Activated CD4-positive, alpha-beta T cell treated with anti-CD3 and anti-CD28 coated beads, Interleukin-2, Interleukin-6, amounts not matched to agents 100 ng/mL and 50 ng/mL, durations not matched to agents 16 hours and 8 hours (primary cell): ENCODE results near the gene LFNG.
"Not testable (repeated sequence)": the region's sequence is repeated elsewhere in the genome, so short reads cannot be mapped to it uniquely, and the experiment has no call there.

ENCODE experiments used
- DNase-seq: peaks from one replicate; pipeline ENCODE4 v3.0.0-alpha.2; 2020

The LFNG gene

DNA sequence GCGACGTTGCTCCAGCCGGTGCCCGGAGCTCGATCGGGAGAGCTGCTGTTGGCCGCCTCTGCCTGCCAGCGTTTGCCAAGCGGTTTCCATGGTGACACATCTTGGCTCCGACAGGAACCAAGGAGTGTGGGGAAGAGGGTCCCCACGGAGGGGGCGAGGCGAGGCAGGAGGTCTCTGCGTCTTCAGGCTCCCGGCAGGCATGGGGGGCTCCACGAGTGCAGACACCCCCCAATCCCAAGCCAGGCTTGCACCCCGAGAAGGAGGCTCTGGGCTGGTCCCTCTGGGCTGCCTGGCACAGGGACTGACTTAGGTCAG lies 12.2 kb downstream of the LFNG start:
- DNase-seq = not testable (repeated sequence)

GRCh38 chr7:2532199-2532772 lies 12.7 kb downstream of the LFNG start:
- DNase-seq = not testable (repeated sequence)

GRCh38 chr7:2532816-2533215 lies 13.2 kb downstream of the LFNG start:
- not testable (repeated sequence) for DNase-seq

DNA sequence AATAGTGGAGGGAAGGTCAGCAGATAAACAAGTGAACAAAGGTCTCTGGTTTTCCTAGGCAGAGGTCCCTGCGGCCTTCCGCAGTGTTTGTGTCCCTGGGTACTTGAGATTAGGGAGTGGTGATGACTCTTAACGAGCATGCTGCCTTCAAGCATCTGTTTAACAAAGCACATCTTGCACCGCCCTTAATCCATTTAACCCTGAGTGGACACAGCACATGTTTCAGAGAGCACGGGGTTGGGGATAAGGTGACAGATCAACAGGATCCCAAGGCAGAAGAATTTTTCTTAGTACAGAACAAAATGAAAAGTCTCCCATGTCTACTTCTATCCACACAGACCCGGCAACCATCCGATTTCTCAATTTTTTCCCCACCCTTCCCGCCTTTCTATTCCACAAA lies 14.0 kb downstream of the LFNG start:
- not testable (repeated sequence) for DNase-seq

DNA sequence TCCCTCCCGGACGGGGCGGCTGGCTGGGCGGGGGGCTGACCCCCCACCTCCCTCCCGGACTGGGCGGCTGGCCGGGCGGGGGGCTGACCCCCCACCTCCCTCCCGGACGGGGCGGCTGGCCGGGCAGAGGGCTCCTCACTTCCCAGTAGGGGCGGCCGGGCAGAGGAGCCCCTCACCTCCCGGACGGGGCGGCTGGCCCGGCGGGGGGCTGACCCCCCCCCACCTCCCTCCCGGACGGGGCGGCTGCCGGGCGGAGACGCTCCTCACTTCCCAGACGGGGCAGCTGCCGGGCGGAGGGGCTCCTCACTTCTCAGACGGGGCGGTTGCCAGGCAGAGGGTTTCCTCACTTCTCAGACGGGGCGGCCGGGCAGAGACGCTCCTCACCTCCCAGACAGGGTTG lies 14.6 kb downstream of the LFNG start:
- not testable (repeated sequence) for DNase-seq

DNA sequence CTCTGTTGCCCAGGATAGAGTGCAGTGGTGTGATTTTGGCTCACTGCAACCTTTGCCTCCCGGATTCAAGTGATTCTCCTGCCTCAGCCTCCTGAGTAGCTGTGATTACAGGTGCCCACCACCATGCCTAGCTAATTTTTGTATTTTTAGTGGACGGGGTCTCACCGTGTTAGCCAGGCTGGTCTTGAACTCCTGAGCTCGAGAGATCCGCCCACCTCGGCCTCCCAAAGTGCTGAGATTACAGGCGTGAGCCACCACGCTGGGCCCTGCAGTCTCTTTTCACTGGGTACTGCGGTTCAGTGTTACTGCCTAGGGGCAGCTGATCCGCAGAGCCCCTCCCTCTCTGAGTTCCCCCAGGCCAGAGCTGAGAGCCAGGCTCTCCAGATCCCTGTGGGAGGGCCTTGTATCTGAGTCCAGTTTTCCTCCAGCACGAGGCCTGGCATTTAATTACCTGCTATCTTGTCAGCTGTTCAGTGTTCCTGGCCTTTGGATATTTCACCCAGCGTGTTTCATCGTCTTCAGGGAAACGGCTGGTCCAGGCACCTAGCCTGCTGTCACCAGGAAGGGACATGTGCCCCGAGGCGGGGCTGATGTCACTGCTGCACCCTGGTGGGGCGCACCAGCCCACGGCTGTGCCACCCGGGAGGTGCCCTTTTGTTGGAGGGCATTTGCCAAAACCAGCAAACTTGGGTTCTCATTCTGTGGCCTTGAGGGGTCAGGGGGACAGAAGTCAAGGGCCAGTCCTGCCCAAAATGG lies 16.5 kb downstream of the LFNG start:
- DNase-seq = not testable (repeated sequence)

DNA sequence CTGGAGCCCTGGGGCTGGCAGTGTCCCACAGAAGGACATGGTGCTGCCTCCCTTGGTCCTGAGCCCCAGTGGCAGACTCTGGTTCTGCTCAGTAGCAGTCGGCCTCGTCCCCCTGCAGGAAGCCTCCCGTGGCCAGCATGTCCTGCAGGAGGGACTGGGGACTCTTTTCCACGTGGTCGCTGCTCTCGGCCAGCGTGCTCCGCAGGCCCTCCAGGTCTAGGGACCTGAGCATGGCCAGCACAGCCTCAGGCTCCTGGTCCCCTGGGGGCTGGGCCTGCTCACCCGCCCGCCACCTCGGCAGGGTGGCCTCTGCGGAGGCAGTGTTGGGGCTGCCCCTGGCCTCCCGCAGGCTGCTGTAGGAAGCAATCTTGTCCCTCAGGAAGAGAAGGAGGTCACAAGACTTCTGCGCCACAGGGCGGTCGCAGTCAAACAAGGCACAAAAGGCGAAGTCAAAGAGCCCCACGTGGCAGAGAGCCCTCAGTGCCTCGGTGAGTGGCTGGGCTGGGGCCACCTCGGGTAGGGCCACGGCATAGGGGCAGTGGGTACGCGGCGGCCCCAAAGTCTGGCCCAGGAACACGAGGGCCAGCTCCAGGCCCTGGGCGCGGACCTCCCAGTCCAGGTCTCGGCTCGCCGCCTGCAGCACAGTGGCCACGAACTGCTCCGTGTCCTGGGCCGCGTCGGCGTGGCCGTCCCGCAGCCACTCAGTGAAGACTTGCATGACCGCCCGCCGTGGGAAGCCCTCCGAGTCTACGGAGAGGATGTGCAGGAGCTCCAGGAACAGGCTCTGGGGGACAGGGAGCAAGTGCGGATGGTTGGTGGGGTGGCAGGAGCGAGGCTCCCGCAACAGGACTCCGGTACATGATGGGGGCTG lies 18.6 kb downstream of the LFNG start:
- DNase-seq = no peak

- DNase-seq = no peak
Measured at GRCh38 chr7:2539031-2539911, 19.7 kb downstream of the LFNG start.

DNA sequence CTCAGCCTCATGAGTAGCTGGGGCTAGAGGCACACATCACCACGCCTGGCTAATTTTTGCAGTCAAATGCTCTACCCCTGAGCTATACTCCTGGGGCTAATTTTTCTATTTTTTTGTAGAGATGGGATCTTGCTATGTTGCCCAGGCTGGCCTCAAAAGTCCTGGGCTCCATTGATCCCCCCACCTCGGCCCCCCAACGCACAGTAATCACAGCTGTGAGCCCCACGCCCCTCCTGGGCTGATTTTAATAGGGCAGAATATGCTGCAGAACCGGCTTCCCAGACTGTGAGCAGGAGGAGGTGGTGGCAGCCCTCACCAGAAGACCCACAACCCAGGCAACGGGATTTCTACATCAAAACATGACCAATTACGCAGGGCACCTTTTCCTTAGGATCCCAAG lies 20.6 kb downstream of the LFNG start:
- no peak for DNase-seq

DNA sequence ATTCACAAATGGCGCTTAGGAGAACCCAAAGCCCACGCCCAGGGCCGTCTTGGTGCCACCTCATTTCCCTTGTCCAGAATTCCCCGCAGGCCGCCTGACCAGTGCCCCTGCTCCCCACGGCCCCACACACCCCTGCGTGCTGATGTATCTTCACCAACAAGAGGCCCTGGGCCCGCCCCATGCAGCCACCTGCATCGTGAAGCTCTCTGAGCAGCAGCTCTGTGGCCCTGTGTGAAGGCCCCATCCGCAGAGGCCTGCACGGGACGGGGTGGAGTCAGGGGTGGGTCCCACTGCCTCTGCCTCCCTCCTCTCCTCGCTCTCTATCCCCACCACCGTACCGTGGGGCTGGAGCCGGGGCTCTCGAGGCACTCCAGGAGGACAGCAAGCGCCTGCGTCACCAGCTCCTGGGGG lies 21.1 kb downstream of the LFNG start:
- DNase-seq = no peak

GRCh38 chr7:2541291-2542010 lies 21.9 kb downstream of the LFNG start:
- no peak for DNase-seq

DNA sequence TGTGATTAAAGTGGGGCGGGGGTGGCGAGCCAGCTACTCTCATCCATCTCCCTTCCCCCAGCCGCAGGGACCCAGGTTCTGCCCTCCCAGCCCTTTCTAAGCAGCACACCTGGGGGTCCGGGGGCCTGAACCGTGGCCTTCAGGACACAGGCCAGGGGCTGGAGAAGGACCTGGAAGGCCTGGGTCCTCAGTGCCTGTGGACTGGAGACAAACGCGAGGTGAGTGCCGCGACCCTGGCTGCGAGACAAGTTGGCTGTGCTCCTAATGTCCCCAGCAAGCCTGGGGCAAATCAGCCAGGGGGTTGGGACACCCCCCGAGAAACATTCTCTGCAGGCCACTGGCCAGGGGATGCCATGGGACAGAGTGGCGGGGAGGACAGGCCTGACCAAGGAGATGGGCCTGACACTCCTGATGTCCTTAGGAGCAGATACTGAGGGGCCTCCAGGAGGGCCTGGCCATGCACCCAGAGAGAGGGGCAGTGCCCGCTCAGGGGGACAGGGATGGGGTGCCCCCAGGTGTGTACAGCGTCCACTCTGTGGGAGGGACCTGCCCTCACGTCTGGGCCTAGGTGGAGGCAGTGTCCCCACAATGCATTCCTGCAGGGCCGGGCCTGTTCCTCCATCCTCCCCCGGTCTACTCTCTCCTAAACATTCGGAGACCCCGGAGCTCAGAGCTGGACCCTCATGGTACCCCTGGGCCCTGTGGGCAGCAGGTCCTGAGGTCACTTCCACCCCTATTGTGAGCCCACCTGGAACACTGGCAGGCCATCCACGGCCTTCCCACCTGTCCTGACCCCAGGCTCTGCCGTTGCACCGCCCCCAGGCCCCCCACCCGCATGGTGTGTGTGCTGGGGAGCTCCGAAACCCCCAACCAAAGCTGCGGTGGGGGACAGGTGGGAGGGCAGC lies 22.7 kb downstream of the LFNG start:
- DNase-seq = no peak

DNA sequence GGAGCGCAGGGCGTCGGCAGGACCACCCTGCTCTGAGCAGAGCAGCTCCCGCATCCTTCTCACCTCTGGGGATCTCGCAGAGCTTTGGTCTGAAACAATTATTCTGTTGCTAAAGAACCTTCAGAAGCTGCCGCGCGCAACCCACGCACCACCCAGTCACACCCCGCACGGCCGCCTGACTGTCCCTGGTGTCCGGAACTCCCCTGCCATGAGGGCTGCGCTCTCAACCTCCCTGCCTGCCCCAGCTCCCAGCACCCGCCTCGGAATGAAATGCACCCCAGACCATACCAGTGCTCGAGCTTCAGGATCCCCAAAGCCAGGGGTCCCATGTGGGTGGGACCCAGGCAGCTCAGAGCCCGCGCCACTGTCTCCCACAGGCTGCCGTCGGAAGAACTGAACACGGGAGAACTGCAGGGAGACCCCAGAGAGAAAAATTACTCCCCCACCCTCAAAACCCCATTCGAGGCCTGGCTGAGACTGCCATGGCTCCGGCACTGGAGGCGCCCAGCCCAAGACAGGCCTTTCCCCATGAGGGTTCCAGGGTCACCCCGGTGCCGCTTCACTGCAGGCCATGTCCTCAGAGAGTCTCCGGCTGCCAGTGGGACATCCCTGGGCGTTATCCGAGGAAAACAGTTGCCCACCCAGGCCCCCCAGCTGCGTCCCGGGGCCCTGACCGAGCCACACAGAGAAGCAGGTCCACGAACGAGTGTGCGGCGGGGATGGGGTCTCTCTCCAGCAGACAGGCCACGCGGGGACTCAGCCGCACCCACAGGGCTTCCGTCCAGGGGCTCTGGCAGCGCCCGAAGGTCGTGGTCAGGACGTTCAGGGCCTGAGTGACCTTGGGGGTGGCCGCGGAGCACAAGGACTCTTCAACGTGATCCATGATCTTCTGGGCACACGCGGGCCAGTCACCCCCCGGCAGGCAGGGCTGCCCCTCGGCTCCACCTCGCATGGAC lies 23.6 kb downstream of the LFNG start:
- no peak for DNase-seq

- DNase-seq = no peak
Measured at GRCh38 chr7:2544541-2545188, 25.1 kb downstream of the LFNG start.

DNA sequence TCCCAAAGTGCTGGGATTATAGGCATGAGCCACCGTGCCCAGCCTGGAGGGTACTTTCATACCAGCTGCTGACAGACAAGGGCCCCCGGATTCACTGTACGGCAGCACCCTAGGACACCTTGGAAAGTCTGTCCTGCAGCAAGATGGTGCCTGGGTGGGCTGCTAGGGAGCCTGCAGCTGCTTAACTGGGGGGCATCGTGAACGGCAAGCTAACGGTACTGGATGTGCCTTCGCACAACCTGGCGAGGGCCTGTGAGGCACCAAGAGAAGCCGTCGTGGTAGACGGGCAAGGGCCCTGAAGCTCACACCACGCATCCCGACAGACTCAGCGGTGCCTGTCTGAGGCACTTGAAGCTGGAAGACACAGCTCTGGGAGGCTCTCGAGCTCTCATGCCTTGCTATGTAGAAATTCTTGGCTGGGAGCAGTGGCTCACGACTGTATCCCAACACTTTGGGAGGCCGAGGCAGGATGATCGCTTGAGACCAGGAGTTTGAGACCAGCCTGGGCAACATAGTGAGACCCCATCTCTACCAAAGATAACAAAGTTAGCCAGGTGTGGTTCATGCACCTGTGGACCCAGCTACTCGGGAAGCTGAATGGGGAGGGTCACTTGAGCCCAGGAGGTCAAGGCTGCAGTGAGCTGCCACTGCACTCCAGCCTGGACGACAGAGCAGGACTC lies 26.3 kb downstream of the LFNG start:
- no peak for DNase-seq

- no peak for DNase-seq
Measured at GRCh38 chr7:2546776-2547586, 27.4 kb downstream of the LFNG start.

DNA sequence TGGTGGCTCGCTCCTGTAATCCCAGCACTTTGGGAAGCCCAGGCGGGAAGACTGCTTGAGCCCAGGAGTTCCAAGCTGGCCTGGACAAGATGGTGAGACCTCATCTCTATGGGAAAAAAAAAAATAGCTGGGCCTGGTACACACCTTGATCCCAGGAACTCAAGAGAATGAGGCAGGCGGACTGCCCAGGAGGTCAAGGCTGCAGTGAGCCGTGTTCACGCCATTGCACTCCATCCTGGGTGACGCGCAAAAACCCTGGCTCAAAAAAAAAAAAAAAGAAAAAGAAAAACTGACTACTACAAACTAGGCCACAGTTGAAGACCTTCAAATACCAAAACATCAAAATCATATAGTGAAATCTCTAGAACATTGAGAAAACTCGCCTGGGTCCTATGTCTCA lies 31.8 kb downstream of the LFNG start:
- no peak for DNase-seq

- DNase-seq = no peak
Measured at GRCh38 chr7:2553108-2553507, 33.5 kb downstream of the LFNG start.
